ENCODE measurements around the gene EFHB. TPM values are rescaled to one million over a fixed set of nuclear protein-coding genes. Genes with fewer than 3 reads are reported as not detected.
"Not testable (repeated sequence)": the region's sequence is repeated elsewhere in the genome, so short reads cannot be mapped to it uniquely, and the experiment has no call there.

The EFHB gene
- total RNA-seq, 1 donor from 2014 or later = 5.6 TPM

DNA sequence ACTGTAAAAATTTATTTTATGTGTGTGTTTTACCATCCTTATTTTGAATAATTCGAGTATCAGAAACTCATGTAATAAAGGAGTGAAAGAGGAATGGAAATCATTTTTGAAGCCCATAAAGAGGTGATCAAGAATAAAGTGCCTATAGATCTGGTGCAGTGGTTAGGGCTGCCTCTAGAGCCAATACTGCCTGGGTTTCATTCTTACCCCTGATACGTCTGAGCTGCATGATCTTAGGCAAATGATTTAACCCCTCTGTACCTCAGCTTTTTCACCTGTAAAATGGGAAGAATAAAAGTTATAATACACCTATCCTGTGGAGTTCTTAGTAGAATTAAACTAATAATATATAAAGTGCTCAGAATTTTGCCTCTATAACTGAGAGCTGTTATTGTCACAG, 30.4 kb downstream of the EFHB start:
- intact Hi-C loops (cut with DNase I) = no loop called here
- H3K9me3 ChIP-seq = no peaks in the 10 kb centered on the region
- H3K4me1 ChIP-seq = peaks cover 5% of the 10 kb centered on the region
- no peaks in the 10 kb centered on the region for H3K36me3 ChIP-seq
- no peak for ATAC-seq
- TF ChIP-seq, protein P1, sequence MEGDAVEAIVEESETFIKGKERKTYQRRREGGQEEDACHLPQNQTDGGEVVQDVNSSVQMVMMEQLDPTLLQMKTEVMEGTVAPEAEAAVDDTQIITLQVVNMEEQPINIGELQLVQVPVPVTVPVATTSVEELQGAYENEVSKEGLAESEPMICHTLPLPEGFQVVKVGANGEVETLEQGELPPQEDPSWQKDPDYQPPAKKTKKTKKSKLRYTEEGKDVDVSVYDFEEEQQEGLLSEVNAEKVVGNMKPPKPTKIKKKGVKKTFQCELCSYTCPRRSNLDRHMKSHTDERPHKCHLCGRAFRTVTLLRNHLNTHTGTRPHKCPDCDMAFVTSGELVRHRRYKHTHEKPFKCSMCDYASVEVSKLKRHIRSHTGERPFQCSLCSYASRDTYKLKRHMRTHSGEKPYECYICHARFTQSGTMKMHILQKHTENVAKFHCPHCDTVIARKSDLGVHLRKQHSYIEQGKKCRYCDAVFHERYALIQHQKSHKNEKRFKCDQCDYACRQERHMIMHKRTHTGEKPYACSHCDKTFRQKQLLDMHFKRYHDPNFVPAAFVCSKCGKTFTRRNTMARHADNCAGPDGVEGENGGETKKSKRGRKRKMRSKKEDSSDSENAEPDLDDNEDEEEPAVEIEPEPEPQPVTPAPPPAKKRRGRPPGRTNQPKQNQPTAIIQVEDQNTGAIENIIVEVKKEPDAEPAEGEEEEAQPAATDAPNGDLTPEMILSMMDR (IDR thresholded peaks at IDR 0.05) = no peak
- DNase-seq = no peak
- H3K27ac ChIP-seq = no peak overlapping the region
- H3K4me3 ChIP-seq = no peak overlapping the region
- no peaks in the 10 kb centered on the region for H3K27me3 ChIP-seq (ENCODE audit: low read depth)

DNA sequence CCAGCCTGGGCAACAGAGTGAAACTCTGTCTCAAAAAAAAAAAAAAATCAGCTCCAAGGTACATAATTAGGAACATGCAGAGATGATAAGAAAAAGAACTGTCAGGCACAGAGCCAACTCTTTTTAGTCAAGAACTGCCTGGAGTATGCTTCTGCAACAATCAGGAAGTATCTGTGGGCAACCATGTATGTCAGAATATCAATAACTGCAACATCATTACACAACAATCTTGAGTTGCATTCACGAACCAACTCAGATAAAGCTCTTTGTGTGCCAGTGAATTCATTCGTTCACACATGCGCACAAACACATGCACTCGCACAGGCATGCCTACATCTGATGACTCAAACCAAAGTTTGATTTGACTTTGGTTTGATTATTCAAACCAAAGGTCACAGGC, 32.1 kb downstream of the EFHB start:
- TF ChIP-seq, protein P1 (IDR thresholded peaks at IDR 0.05) = no peak

GRCh38 chr3:19901337-19901736, 32.7 kb downstream of the EFHB start:
- H3K36me3 ChIP-seq = no peaks in the 10 kb centered on the region
- no peak overlapping the region for H3K27ac ChIP-seq
- DNase-seq (no peak), ATAC-seq (peak in 1 of 2 donors; percentile 59)
- no peaks in the 10 kb centered on the region for H3K27me3 ChIP-seq (ENCODE audit: low read depth)
- TF ChIP-seq, protein P1 (IDR thresholded peaks at IDR 0.05) = no peak
- no peak overlapping the region for H3K4me3 ChIP-seq
- intact Hi-C loops (cut with DNase I) = no loop called here
- no peaks in the 10 kb centered on the region for H3K9me3 ChIP-seq
- H3K4me1 ChIP-seq = peaks cover 5% of the 10 kb centered on the region

More for the DNA sequence above, 32.1 kb downstream of the EFHB start:
- Histone ChIP-seq H3K9me3 (no peaks in the 10 kb centered on the region), H3K4me3 (no peak overlapping the region), H3K27ac (no peak overlapping the region), H3K36me3 (no peaks in the 10 kb centered on the region), H3K4me1 (peaks cover 5% of the 10 kb centered on the region), H3K27me3 (ENCODE audit: low read depth) (no peaks in the 10 kb centered on the region)
- ATAC-seq (peak; percentile 60 to 62), DNase-seq (no peak)
- intact Hi-C loops (cut with DNase I) = no loop called here

DNA sequence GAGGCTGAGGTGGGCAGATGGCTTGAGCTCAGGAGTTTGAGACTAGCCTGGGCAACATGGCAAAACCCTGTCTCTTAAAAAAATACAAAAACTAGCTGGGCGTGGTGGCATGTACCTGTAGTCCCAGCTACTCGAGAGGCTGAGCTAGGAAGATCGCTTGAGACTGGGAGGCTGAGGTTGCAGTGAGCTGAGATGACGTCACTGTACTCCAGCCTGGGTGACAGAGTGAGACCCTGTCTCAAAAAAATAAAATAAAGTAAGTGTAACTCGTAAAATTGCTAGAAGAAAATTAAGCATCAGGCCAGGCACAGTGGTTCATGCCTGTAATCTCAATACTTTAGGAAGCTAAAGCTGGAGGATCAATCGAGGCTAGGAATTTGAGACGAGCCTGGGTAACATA, 34.2 kb downstream of the EFHB start:
- DNase-seq; H3K4me1 ChIP-seq; H3K27ac ChIP-seq; H3K27me3 ChIP-seq (ENCODE audit: low read depth); ATAC-seq; H3K4me3 ChIP-seq; H3K36me3 ChIP-seq; H3K9me3 ChIP-seq; intact Hi-C loops (cut with DNase I): not testable (repeated sequence)

DNA sequence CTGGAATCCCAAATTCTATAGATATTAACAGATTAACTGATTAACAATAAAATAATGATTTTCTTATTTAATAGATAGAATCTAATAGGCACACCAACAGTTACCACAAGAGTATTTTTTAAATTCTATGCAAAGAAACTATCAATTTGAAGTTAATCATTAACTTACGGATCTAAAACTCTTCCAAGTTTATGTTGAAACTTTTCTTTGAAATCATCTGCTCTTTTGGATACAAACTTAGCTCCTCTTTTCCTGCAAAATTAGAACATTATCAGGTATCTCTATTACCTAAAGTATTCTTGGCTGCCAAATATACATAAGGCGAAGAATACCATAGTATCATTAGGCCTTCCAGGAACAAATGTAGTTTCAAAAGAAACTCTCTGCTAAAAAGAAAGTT, 34.8 kb downstream of the EFHB start:
- no peak overlapping the region for H3K27ac ChIP-seq
- ATAC-seq (no peak), DNase-seq (no peak)
- TF ChIP-seq, protein P1 (IDR thresholded peaks at IDR 0.05) = no peak
- H3K4me3 ChIP-seq = no peak overlapping the region
- intact Hi-C loops (cut with DNase I) = no loop called here
- peaks cover 5% of the 10 kb centered on the region for H3K4me1 ChIP-seq
- H3K36me3 ChIP-seq = no peaks in the 10 kb centered on the region
- H3K27me3 ChIP-seq (ENCODE audit: low read depth) = no peaks in the 10 kb centered on the region
- H3K9me3 ChIP-seq = no peaks in the 10 kb centered on the region

- Histone ChIP-seq H3K36me3 (no peaks in the 10 kb centered on the region), H3K9me3 (no peaks in the 10 kb centered on the region), H3K27ac (no peak overlapping the region), H3K4me1 (peaks cover 5% of the 10 kb centered on the region), H3K27me3 (ENCODE audit: low read depth) (no peaks in the 10 kb centered on the region), H3K4me3 (no peak overlapping the region)
- TF ChIP-seq, protein P1 (IDR thresholded peaks at IDR 0.05) = no peak
- intact Hi-C loops (cut with DNase I) = no loop called here
- DNase-seq (no peak), ATAC-seq (no peak)
Measured at GRCh38 chr3:19898721-19899120, 35.3 kb downstream of the EFHB start.

All from lower lobe of right lung (tissue), 2 donors.